NOMO-1 (cell line): ENCODE results near the gene DEPDC7.
A peak's percentile ranks its signal among the peaks of the same experiment; 100 is the strongest.
"Not testable (repeated sequence)": the region's sequence is repeated elsewhere in the genome, so short reads cannot be mapped to it uniquely, and the experiment has no call there.

Experiments
- DNase-seq, 2 experiments: peaks; one replicate each; lab custom pipeline; 2025; ENCODE audit not compliant: unreplicated experiment in 2 of 2; lab: John Stamatoyannopoulos, UW

Gene DEPDC7

DNA sequence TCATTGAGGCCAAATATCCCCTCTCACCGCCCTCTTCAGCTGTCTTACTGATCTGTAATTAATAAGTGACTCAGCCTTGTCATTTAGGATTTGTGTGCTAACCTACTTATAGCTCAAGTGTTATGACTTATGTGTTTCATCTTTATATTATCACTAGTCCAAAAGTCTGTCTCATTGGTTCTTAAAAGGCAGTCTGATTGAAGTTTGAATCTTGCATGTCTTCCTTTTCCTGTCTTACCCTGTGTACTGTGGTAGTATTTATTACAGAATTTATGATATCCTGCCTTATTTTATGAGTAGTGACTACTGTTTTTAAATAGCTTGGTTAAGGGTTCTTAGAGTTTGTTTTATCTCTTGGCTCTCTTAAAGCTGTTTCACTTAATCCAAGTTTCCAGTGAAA is 6.3 kb downstream of the DEPDC7 start:
- DNase-seq: no peak

GRCh38 chr11:33025339-33025722 is 9.7 kb downstream of the DEPDC7 start:
- DNase-seq: no peak

- no peak for DNase-seq
These were observed 11.6 kb downstream of the DEPDC7 start for GRCh38 chr11:33027233-33027632.

DNA sequence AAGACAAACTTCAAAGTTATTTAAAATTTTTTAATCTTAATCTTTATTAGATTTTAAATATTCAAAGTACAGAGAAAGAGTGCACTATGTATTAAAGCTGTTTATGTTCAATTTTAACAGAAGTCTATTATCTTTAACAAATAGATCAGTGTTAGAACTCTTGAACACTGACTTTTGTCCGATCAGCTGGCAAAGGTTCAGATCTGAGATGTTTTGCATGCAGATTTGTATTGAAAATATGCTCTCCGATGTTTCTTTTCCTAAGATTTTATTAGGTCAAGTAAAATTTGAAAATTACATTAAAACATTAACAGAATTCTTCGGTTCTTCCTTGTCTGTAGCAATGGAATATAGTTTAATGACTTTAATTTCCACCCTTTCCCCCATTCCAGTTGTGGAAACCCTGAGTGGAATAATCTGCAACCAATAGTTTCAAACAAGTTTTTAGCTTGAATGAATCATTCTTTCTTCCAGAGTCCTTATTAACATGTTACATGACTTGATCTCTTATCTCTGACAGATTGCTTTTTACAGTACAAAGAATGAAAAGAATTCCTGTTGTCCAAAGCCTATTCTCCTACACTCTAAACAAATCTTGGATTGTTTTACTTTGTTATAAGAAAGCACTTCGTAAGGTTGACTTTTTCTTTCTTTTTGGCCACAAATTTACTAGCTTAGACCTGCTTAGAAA is 12.3 kb downstream of the DEPDC7 start:
- no peak for DNase-seq

DNA sequence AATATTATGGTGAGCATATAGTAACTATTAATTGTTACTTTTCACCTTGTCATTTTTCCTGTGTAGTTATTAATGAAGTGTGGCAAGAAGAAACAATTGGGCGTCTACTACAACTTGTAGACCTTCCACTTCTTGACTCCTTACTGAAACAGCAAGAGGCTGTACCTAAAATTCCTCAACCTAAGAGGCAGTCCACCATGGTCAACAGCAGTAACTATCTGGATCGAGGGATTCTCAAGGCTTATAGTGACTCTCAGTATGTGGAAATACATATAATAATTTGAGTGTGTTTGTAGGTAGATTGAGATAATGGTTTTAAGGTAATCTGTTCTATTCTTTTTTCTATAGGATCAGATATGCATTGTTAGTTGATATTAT is 12.8 kb downstream of the DEPDC7 start:
- DNase-seq: no peak

GRCh38 chr11:33029218-33029617 is 13.5 kb downstream of the DEPDC7 start:
- DNase-seq: not testable (repeated sequence)

DNA sequence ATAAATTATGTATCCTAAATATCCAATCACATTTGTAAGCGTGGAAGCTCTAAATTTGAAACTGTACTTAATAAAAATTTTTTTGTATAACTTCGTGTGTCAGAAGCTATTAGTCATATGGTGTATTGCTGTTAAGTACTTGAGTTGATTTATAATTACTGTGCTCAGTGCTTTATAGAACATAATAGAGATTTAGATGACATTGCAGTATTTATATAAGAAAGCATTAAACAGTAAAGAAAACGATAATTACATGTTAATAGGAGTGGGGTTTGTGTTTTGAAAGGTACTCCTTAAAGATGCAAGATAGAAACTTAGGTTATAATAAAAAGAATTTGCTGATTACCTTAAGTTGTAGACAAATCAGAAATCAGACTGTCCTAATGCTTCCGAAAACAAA is 17.8 kb downstream of the DEPDC7 start:
- no peak for DNase-seq

DNA sequence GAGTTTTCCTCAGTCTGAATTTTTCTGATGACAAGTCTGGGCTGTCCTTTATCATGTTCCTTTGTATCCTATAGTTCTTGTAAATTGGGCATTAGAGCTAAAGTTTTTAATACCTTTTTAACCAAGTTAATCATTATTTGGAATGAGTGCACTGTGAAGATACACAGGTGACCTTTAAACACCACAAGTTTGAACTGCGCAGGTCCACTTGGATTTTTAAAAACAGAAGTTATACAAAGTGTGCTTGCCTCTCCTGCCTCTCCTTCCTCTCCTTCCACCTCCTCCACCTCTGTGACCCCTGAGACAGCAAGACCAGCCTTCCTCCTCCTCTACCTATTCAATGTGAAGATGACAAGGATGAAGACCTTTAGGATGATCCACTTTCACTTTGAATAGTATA is 19.3 kb downstream of the DEPDC7 start:
- DNase-seq: no peak

GRCh38 chr11:33039274-33040032 is 23.8 kb downstream of the DEPDC7 start, which contains the start of gene TCP11L1:
TSS of gene TCP11L1 (plus strand) at chr11:33039572. CDS start at chr11:33043774, 4,202 bp downstream.
- DNase-seq: peak; percentile 85 to 88

DNA sequence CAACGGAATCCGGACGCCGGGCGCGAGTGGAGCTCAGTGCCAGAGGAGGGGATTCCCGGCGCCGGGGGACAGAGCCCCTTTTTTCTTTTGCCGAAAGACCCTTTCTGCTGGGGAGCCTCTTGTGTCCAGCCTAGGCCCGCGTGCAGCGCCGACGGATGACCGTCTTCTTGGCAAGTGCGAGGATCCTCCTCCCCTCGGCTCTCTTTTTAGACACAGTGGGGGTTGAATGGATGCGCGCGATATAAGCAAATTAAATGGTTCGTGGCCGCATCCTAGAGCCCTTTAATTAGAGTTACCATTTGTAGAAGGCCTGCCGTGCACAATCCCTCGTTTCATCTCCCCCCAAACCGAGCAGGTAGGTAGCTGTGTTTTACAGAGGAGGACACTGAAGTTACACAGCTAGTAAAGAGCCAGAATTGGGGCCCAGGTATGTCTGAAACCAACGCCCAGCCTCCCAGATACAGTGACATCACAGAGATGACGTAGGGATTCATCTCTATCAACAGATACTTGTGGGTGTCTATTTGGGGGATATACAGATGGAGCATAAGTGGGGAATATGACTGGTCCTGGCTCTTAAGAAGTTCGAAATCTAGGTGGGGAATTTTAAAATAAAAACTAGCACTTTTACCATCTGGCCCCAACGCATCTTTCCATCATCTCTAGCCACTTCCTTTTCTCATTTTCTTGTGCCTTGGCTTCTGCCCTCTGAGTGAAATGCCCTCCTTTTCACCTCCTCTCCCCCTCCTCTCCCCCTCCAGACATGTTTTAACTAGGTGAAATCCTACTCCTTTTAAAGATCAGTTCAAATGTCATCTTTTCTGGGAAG is 24.6 kb downstream of the DEPDC7 start:
- peak in 1 of 2 experiments; percentile 16 for DNase-seq

GRCh38 chr11:33040862-33041453 is 25.3 kb downstream of the DEPDC7 start:
- DNase-seq: no peak

GRCh38 chr11:33043221-33043830 is 27.6 kb downstream of the DEPDC7 start:
- DNase-seq: no peak

- no peak for DNase-seq
These were observed 28.6 kb downstream of the DEPDC7 start for GRCh38 chr11:33044285-33044756.

DNA sequence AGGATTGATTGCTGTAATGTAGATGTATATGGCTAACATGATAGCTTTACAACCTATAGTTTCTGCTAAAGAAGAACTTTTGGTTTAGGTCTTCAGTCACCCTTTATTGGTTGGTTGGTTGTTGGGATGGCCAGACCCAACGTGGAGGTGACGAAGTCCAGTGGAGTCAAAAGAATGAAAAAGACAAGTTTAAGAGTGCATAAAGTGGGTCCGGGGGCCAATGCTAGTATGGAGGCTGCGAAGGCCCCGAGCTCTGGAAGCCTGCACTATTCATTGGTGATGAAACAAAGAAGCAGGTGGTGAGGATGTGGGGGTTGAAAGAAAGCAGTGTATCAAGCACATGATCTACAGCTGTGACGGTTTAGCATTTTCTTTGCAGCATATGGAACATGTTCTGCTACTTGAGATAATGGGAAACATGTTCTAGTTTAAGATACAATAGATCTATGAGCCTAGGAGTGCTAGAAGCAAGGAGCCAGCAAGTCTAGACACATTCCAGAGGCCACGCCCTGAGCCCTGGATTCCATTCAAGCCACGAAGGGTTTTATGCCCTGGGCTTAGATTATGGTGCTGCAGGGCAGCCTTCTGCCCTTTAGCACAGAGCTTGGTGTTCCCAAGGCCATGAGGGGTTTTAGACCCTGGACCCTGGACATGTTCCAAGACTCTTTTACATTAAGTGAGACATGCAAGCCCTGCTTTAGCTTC is 30.0 kb downstream of the DEPDC7 start:
- DNase-seq: no peak

DNA sequence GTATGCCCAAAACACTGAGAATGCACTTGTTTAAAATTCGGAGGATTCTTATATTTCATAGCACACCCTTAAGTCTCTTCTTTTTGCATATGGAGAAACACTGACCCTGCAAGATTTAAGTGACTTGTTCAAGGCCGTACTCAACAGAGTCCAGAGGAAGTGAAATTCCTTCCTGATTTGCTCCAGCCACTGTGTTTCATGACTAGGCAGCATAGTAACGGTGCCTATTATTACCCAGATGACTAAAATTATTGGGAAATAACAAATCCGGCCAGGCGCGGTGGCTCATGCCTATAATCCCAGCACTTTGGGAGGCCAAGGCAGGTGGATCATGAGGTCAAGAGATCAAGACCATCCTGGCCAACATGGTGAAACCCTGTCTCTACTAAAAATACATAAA is 33.0 kb downstream of the DEPDC7 start:
- DNase-seq: peak; percentile 33 to 80

- DNase-seq: not testable (repeated sequence)
These were observed 34.1 kb downstream of the DEPDC7 start for GRCh38 chr11:33049565-33050408.

DNA sequence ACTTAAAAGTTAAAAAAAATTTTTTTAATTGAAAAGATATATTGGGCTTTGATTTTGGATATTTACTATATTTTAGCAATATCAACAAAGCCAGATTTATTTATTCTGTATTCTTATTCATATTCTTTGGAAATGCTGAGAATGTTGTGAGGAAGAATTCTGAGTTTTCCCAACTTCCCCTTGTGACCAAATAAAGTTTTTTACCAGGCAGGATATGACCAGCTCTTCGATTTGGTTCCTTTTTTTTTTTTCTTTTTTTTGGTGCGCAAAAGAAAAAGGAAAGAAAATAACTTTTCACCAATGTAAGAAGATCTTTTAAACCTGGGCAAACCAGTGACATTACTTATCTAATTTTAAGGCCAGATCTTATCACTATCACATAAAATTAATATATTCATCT is 36.6 kb downstream of the DEPDC7 start:
- peak; percentile 36 to 41 for DNase-seq

- no peak for DNase-seq
These were observed 39.7 kb downstream of the DEPDC7 start for GRCh38 chr11:33055375-33055774.

GRCh38 chr11:33057284-33057683 is 41.6 kb downstream of the DEPDC7 start:
- DNase-seq: no peak
